ENCODE results near the gene PRDM15.

PRDM15 gene

DNA sequence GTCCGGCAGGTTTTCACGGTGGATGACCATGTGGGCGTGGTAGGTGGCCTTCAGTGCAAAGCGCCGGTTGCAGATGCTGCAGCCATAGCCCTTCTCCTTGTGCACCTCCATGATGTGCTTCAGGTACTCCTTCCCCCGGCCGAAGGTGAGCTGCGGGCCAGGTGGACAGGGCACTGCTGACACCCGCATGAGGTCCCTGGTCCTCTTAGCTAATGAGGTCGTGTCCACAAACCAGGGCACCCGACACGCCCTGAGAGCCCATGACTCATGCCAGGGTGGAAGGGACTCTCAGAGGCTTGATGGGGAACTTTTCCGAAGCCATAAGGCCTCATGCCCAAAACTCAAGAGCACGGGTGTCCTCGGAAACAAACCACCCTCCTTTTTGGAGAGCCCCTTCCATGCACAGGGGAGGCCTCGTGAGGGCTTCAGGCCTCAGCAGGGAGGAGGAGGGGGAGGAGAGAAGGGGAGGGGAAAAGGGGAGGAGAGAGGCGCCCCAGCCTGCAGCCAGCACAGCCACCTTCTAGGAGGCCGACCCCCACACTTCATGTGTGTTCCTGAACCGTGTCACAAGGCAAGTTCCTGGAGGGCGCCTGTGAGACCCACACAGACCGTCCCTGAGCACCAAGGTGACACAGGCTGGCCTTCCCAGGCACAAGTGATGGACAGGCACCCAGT is 57.9 kb downstream of the PRDM15 start:
- DNase-seq (ENCODE audit: low spot score in 2 of 2), result no peak
- Histone ChIP-seq H3K4me1 (no peaks in the 10 kb centered on the region), H3K36me3 (replicated peaks) (no peaks in the 10 kb centered on the region), H3K9me3 (no peaks in the 10 kb centered on the region), H3K27me3 (ENCODE audit: low read depth) (no peaks in the 10 kb centered on the region), H3K4me3 (no peak overlapping the region)
- in situ Hi-C loops (cut with MboI; ENCODE audit: low sequenced_read_pairs), result loop anchor here (10.0 kb wide), 1 partner anchor 294 kb away; no protein-coding TSS in a partner anchor

DNA sequence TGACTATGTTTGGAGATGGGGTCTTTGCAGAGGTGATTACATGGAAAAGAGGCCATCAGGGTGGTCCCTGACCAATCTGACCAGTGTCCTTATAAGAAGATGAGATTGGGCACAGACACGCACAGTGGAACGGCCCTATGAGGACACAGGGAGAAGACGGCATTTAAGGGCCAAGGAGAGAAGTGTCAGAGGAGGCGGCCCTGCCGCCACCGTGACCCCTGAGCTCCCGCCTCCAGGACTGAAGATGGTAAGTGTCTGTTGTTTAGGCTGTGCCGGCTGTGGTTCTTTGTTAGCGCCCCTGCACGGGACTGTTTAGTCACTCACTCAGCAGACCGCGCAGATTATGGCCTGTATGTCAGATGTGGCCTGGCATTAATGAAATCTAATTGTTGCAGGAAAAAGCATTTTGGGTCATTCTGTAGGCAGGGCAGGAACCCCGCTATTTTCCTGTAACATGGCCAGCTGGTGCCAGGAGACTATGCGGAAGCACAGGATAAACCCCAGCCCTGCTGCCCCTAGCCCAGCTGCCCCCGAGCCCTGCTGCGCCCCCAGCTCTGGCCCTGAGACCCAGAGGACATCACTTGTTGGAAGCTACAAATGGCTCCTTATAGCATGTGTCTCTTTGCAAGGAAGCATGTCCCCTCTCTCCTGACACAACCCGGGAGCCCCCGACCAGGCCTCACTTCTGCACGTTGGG is 58.6 kb downstream of the PRDM15 start:
- Histone ChIP-seq H3K4me3 (no peak overlapping the region), H3K9me3 (no peaks in the 10 kb centered on the region), H3K36me3 (replicated peaks) (no peaks in the 10 kb centered on the region), H3K4me1 (no peaks in the 10 kb centered on the region), H3K27me3 (ENCODE audit: low read depth) (no peaks in the 10 kb centered on the region)
- DNase-seq (ENCODE audit: low spot score in 2 of 2), result no peak
- in situ Hi-C loops (cut with MboI; ENCODE audit: low sequenced_read_pairs), result loop anchor here (10.0 kb wide), 1 partner anchor 294 kb away; no protein-coding TSS in a partner anchor

- no peaks in the 10 kb centered on the region for H3K27me3 ChIP-seq (ENCODE audit: low read depth)
- no peaks in the 10 kb centered on the region for H3K4me1 ChIP-seq
- no peak overlapping the region for H3K4me3 ChIP-seq
- in situ Hi-C loops (cut with MboI; ENCODE audit: low sequenced_read_pairs), result loop anchor here (10.0 kb wide), 1 partner anchor 295 kb away; no protein-coding TSS in a partner anchor
- no peaks in the 10 kb centered on the region for H3K9me3 ChIP-seq
- no peaks in the 10 kb centered on the region for H3K36me3 ChIP-seq (replicated peaks)
- no peak for DNase-seq (ENCODE audit: low spot score in 2 of 2)
Observed at GRCh38 chr21:41819856-41820281, 59.3 kb downstream of the PRDM15 start.

GRCh38 chr21:41819236-41819855 is 59.8 kb downstream of the PRDM15 start:
- Histone ChIP-seq H3K4me3 (no peak overlapping the region), H3K9me3 (no peaks in the 10 kb centered on the region), H3K4me1 (no peaks in the 10 kb centered on the region), H3K36me3 (replicated peaks) (no peaks in the 10 kb centered on the region), H3K27me3 (ENCODE audit: low read depth) (no peaks in the 10 kb centered on the region)
- DNase-seq (ENCODE audit: low spot score in 2 of 2), result no peak
- in situ Hi-C loops (cut with MboI; ENCODE audit: low sequenced_read_pairs), result no loop called here

DNA sequence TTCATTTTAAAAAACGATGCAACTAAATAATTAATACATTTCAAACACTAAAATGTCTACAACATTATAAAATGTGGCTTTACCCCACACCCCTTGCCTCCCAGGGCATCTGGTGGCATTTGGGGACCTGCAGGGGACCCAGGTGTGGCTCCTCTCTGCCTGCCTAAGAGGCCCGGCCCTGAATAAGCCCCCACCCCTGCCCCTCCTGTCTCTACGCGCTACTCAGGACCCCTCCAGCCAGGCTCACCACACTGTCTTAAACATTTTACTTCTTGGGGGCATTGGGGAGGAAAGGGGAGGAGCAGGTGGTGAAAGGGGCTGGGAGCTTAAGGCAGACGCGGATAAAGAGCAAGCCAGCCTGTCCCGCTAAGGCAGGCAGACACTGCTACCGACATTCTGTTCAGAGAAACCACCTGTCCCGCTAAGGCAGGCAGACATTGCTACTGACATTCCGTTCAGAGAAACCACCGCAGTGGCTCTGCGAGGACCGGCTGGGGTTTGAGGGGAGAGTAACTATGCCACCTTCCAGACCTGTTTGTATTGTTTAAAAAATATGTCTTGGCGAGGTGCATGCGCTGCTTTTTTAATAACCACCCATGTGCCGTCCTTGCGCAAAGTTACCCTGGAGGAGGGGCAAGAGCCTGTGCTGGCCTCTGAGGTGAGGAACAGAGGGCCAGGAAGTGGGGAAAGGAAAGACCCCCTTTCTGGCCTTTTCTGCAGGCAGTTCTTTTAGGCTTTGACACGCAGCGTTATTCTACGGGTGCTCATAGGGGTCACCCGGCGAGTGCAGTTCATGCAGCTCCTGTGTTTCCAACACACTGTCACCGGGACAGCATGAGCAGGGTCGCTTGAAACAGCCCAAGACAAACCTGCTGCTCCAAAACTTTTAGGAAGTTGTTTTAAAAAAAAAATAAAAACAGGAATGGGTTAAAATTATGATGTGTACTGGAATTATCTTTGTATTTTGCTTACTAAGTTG is 61.0 kb downstream of the PRDM15 start:
- in situ Hi-C loops (cut with MboI; ENCODE audit: low sequenced_read_pairs), result no loop called here
- Histone ChIP-seq H3K27me3 (ENCODE audit: low read depth) (no peaks in the 10 kb centered on the region), H3K4me1 (no peaks in the 10 kb centered on the region), H3K9me3 (no peaks in the 10 kb centered on the region), H3K4me3 (no peak overlapping the region), H3K36me3 (replicated peaks) (no peaks in the 10 kb centered on the region)
- DNase-seq (ENCODE audit: low spot score in 2 of 2), result no peak

DNA sequence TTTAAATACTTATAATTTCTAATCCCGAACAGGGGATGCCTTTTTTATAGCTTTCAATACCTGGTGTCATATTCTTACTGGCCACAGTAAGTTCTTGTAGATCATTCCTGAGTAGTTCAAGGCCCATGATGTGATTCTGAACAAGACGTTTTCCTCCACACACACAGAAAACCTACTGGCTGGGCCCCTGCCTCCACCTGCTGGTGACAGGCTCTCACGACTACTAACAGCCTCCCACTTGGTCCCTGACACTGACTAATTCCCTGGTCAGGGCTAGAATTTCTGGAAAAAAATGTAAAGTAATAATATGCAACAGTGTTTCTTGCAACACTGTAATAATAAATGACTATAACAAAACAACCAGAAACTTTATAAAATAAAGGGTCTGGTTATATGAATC is 61.9 kb downstream of the PRDM15 start:
- Histone ChIP-seq H3K4me1 (no peaks in the 10 kb centered on the region), H3K36me3 (replicated peaks) (no peaks in the 10 kb centered on the region), H3K9me3 (no peaks in the 10 kb centered on the region), H3K27me3 (ENCODE audit: low read depth) (no peaks in the 10 kb centered on the region), H3K4me3 (no peak overlapping the region)
- DNase-seq (ENCODE audit: low spot score in 2 of 2), result peak in 1 of 2 experiments; percentile 61
- in situ Hi-C loops (cut with MboI; ENCODE audit: low sequenced_read_pairs), result no loop called here

GRCh38 chr21:41816583-41817165 is 62.5 kb downstream of the PRDM15 start:
- Histone ChIP-seq H3K36me3 (replicated peaks) (no peaks in the 10 kb centered on the region), H3K27me3 (ENCODE audit: low read depth) (no peaks in the 10 kb centered on the region), H3K4me1 (no peaks in the 10 kb centered on the region), H3K4me3 (no peak overlapping the region), H3K9me3 (no peaks in the 10 kb centered on the region)
- DNase-seq (ENCODE audit: low spot score in 2 of 2), result peak; percentile 6 to 69
- in situ Hi-C loops (cut with MboI; ENCODE audit: low sequenced_read_pairs), result no loop called here

DNA sequence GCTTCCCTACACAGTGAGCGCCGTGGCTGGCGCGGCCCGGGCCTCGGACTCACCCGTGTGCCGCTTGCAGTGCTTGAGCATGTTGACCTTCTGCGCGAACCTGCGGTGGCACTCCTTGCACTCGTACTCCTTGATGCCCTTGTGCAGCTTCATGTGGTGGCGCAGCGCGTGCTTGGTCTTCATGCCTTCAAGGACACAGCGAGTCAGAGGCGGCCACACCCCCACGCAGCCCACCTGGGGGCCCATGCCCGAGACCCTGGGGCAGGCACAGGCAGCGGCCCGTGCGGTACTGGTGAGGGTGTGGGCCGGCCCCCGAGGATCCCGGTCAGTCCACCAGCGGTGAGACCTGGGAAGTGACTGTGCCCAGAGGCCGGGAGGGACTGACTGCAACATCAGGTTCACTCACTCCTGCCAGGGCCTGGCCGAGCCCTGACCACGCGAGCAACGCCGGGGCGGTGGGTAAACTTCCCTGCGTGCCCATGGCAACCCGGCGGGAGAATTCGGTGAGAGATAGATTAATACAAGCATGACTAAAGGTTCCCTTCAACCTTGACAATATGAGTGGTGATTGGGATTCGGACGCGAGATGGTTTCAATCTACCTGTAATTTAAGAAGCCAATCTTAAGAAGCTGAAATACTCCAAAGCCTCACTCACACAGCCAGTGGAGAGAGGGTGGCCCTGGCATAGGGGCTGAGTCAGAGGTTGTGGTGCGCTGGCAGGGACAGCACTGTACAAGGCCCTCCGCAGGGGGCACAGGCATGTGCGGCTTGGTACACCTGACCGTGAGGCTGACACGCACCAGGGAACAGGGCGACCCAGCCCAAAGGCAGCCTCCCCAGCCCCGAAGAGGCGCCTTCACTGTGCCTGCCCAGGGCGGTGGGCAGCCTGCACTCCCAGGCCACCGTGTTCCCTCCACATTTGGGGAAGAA is 63.2 kb downstream of the PRDM15 start:
- Histone ChIP-seq H3K36me3 (replicated peaks) (no peaks in the 10 kb centered on the region), H3K4me1 (no peaks in the 10 kb centered on the region), H3K9me3 (no peaks in the 10 kb centered on the region), H3K4me3 (no peak overlapping the region), H3K27me3 (ENCODE audit: low read depth) (no peaks in the 10 kb centered on the region)
- no peak for DNase-seq (ENCODE audit: low spot score in 2 of 2)
- in situ Hi-C loops (cut with MboI; ENCODE audit: low sequenced_read_pairs), result no loop called here

- H3K36me3 ChIP-seq (replicated peaks), result no peaks in the 10 kb centered on the region
- no peak for DNase-seq (ENCODE audit: low spot score in 2 of 2)
- H3K4me1 ChIP-seq, result no peaks in the 10 kb centered on the region
- no peaks in the 10 kb centered on the region for H3K27me3 ChIP-seq (ENCODE audit: low read depth)
- no peaks in the 10 kb centered on the region for H3K9me3 ChIP-seq
- no peak overlapping the region for H3K4me3 ChIP-seq
- in situ Hi-C loops (cut with MboI; ENCODE audit: low sequenced_read_pairs), result no loop called here
Observed at GRCh38 chr21:41813226-41813625, 65.9 kb downstream of the PRDM15 start.

GRCh38 chr21:41812679-41813078 is 66.5 kb downstream of the PRDM15 start:
- H3K27me3 ChIP-seq (ENCODE audit: low read depth), result no peaks in the 10 kb centered on the region
- no peak overlapping the region for H3K4me3 ChIP-seq
- DNase-seq (ENCODE audit: low spot score in 2 of 2), result no peak
- H3K4me1 ChIP-seq, result no peaks in the 10 kb centered on the region
- no peaks in the 10 kb centered on the region for H3K9me3 ChIP-seq
- H3K36me3 ChIP-seq (replicated peaks), result no peaks in the 10 kb centered on the region
- in situ Hi-C loops (cut with MboI; ENCODE audit: low sequenced_read_pairs), result no loop called here

GRCh38 chr21:41810597-41810932 is 68.6 kb downstream of the PRDM15 start:
- DNase-seq (ENCODE audit: low spot score in 2 of 2), result no peak
- Histone ChIP-seq H3K36me3 (replicated peaks) (no peaks in the 10 kb centered on the region), H3K4me1 (no peaks in the 10 kb centered on the region), H3K9me3 (no peaks in the 10 kb centered on the region), H3K27me3 (ENCODE audit: low read depth) (no peaks in the 10 kb centered on the region), H3K4me3 (no peak overlapping the region)
- in situ Hi-C loops (cut with MboI; ENCODE audit: low sequenced_read_pairs), result no loop called here

DNA sequence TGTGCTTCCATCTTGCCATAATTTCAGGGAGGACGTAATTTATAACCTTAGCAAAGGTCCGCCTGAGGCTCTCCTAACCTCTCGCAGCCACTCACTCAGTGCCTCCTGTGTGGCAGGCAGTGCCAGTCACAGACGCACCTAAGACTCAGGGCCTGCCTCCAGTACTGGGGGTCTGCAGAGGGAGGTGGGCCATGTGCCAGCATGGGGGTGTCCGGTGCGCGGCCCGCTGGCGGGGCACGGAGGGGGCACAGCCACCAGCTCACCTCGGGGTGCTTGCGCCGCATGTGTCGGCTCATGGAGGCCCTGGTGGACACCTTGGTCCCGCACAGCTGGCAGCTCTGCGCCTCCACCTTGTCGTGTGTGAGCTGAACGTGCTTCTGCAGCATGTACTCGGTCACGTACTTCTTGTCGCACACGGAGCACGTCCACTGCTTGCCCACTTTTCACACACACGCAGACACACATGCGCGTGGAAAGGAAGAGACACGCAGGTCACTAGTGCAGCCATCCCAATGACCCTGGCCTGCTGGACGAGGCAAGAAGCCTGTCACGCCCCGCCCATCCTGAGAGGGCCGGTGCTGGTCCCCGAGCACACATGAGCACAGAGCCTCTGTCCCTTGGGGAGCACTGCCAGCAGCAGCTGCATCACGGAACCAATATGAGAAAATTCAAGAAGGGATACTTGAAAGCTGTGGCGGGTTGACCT is 69.1 kb downstream of the PRDM15 start:
- no peak for DNase-seq (ENCODE audit: low spot score in 2 of 2)
- H3K36me3 ChIP-seq (replicated peaks), result no peaks in the 10 kb centered on the region
- in situ Hi-C loops (cut with MboI; ENCODE audit: low sequenced_read_pairs), result no loop called here

More for the DNA sequence above, 69.1 kb downstream of the PRDM15 start:
- Histone ChIP-seq H3K4me3 (no peak overlapping the region), H3K9me3 (no peaks in the 10 kb centered on the region), H3K27me3 (ENCODE audit: low read depth) (no peaks in the 10 kb centered on the region), H3K4me1 (no peaks in the 10 kb centered on the region)
